Activated CD4-positive, alpha-beta T cell treated with anti-CD3 and anti-CD28 coated beads, Interleukin-2, Interleukin-4, amounts not matched to agents 100 ng/mL and 50 ng/mL, durations not matched to agents 16 hours and 8 hours (primary cell): ENCODE results near the gene NUMBL.
"Not testable (repeated sequence)": the region's sequence is repeated elsewhere in the genome, so short reads cannot be mapped to it uniquely, and the experiment has no call there.

Experiments used
- DNase-seq: peaks from one replicate; pipeline ENCODE4 v3.0.0-alpha.2; 2020; ENCODE audit warnings: low spot score

NUMBL gene

DNA sequence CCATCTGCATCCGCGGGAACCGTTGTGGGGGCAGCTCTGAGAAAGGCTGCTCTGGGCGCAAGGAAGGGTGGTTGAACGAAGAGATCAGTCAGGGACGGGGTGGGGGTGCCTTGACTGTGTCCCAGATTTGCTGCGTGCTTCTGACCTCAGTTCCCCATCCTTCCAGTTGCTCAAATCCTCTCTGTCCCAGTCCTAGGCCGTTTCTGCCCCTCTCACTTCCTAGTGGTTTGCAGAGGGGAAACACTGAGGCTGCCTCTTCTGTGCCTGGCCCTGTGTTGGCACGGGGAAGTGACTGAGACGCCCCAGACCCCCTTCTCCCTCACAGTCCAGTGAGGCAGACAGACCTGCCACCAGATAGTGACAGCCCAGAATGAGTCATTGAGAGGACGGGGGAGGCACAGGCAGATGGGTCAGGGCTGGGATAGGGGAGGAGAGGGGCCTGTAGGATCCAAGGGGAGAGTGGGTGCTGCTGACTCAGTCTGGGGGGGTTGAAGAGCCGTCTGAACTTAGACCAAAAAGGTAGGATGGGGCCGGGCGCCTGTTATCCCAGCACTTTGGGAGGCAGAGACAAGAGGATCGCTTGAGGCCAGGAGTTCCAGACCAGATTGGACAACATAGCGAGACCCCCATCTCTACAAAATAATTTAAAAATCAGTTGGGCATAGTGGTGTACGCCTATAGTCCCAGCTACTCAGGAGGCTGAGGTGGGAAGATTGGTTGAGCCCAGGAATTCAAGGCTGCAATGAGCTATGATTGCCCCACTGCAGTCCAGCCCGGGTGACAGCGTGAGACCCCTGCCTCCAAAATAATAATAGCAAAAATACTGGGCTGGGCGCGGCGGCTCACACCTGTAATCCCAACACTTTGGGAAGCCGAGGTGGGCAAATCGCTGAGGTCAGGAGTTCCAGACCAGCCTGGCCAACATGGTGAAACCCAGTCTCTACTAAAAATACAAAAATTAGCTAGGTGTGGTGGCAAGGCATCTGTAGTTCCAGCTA, 26.5 kb downstream of the NUMBL start:
- no peak for DNase-seq

DNA sequence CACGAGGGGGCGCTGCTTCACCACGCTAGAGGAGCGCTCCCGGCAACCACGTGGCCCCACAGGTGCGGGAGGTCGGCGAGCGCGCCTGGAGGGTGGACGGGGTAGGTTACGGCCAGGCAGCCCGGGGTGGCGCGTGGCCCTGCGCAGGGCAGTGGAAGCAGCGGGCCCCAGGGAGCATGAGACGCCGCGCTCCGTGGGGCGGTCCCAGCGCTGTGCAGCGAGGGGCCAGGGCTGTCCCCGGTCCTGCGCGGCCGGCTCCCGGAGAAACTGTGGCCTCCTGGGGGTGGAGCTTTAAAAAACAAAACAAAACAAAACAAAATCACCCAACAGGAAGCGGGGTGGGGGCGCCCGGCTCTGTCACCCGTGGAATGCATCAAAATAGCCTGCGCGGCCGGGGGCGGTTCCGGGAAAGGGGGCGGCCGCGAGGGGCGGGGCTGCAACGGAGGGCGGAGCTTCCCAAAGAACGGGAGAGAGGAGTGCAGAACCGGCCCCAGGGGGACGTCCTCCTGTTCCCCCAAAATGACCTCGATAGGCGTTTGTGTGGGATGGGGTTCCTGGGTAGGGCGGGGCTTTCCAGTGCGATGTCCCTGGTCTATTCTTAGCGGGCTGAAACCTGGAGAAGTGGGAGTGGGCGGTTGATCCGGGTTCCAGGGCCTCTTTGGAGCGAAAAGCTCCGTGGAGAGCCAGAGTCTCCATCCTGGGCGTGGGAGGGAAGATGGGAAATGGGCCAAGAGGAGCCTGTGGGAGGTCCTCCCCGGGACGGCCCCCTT, 27.3 kb downstream of the NUMBL start:
- DNase-seq: peak; percentile 90

DNA sequence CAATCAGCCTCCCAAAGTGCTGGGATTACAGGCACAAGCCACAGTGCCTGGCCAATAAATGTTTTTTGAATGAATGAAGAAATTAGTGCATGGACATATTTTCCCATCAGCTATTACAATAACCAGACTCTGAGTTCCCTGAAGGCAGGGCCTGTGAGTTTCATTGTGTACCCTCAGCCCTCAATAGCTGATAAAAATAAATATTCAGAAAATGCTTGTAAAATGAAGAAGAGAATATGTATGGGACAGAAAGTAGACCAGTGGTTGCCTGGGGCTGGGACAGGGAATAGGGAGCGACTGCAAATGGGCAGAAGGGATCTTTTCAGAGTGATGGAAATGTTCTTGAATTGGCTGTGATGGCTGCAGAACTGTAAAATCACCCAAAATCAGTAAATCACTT, 28.8 kb downstream of the NUMBL start:
- no peak for DNase-seq

DNA sequence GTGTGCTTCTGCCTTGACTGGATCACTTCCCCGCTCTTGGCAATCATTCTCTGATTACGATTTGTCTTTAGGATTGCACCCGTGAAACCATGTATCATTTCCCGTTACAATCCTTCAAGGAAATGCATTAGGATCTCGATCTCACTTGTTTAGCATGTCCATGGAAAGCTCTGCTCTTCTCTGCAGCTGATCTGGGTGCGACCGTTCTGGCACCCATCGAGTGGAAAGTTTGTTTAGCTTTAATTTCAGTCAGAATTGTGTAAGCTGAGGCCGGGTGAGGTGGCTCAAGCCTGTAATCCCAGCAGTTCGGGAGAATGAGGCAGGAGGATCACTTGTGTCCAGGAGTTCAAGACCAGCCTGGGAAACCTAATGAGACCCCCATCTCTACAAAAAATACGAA, 30.9 kb downstream of the NUMBL start:
- no peak for DNase-seq

DNA sequence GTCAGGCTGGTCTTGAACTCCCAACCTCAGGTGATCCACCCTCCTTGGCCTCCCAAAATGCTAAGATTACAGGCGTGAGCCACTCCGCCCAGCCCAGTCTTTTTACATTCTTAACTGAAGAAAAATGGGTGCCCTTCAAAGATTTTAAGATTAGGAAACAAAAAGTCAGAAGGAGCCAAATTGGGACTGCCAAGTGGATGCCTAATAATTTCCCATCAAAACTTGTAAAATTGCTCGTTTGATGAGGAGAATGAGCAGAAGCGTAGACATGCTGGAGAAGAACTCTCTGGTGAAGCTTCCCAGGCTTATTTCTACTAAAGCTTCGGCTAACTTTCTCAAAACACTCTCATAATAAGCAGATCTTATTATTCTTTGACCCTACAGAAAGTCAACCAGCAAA, 31.3 kb downstream of the NUMBL start:
- no peak for DNase-seq

DNA sequence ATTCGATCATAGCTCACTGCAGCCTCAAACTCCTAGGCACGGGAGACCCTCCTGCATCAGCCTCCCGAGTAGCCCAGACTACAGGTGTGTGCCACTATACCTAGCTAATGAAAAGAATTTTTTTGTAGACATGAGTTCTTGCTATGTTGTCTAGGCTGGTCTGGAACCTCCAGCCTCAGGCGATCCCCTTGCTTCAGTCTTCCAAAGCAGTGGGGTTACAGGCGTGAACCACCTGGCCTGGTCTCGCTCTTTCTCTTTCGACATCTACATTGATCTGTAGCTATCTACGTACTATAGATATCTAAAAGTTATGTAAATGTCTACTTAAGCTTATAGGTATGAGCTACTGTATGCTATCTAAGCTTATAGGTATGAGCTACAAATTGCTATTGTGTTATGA, 32.4 kb downstream of the NUMBL start:
- no peak for DNase-seq

DNA sequence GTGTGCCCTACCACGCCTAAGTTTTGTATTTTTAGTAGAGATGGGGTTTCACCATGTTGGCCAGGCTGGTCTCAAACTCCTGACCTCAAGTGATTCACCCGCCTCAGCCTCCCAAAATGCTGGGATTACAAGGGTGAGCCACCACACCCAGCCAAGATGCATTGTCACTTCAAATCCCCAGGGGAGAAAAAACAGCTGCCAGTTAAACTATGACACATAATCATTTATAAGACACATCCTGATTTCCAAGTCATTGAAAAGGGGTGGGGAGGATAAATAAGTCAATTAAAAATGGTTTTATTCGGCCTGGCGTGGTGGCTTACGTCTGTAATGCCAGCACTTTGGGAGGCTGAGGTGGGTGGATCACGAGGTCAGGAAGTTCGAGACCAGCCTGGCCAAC, 34.8 kb downstream of the NUMBL start:
- not testable (repeated sequence) for DNase-seq

DNA sequence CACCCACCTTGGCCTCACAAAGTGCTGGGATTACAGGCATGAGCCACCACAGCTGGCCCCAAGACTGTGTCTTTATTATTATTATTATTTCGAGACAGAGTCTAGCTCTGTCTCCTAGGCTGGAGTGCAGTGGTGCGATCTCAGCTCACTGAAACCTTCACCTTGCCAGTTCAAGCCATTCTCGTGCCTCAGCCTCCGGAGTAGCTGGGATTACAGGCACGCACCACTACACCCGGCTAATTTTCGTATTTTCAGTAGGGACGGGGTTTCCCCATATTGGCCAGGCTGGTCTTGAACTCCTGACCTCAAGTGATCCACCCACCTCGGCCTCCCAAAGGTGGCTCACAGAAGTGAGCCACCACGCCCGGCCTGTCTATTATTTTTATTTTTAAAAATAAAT, 38.1 kb downstream of the NUMBL start:
- DNase-seq: not testable (repeated sequence)

DNA sequence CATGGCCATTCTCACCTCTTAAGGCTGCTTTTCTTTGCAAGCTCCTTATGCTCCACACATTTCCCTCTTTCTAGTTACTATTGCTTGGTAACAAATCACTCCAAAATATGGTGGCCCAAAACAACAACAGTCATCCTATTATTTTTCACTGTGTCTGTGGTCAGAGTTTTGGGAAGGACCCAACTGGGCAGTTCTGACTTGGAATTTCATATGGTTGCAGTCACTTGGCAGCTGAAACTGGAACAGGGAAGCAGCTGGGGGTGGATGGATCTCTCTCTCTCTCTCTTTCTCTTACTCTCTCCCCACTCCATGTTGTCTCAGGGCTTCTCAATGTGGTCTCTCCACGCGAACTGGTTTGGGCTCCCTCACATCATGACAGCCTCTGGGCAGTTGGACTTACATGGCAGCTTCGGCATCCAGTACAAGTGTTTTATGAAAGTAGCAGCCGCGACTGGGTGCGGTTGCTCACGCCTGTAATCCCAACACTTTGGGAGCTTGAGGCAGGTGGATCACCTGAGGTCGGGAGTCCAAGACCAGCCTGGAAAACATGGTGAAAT, 39.6 kb downstream of the NUMBL start:
- no peak for DNase-seq

DNA sequence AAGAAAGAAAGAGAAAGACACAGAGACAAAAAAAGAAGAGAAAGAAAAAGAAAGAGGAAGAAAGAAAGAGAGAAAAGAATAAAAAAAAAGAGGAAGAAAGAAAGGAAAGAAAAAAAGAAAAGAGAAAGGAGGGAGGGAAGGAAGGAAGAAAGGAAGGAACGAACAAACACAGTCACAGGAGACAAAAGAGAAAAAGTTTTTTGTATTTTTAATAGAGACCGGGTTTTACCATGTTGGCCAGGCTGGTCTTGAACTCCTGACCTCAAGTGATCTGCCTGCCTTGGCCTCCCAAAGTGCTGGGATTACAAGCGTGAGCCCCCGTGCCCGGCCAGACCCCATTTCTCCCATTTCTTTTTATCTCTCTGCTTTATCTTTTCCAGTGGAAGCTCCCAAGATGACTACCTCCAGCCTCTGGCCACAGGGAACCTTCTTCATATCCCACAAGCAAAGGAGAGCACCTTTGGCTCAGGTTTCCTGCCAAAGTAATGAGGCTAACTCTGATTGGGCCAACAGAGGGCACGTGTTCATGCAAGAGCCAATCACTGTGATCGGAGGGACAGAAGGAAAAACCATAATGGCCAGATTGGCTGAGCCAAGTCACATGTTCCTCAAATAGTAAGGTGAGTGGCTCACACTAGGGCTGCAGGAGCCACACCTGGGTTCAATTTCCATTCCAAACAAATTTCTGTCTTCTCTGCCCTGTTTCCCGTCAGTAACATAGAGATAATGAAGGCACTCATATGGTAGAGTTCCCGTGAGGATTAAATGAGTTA, 40.4 kb downstream of the NUMBL start:
- not testable (repeated sequence) for DNase-seq

DNA sequence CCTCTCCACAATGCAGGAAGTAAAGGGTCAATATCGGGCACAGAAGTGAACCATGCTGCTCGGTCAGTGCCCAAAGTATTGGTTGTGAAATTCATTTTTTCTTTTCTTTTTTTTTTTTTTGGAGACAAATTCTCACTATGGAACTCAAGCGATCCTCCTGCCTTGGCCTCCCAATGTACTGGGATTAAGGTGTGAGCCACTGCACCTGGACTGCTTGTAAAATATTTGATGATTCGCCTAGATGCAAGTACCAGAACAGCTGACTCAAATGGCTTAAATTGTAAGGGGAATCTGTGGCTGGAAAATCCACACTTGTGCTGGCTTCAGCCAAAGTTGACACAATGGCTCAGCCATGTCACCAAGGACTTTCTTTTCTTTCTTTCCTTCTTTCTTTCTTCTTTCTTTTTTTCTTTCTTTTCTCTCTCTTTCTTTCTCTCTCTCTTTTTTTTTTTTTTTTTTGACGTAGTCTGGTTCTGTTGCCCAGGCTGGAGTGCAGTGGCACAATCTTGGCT, 43.7 kb downstream of the NUMBL start:
- no peak for DNase-seq

DNA sequence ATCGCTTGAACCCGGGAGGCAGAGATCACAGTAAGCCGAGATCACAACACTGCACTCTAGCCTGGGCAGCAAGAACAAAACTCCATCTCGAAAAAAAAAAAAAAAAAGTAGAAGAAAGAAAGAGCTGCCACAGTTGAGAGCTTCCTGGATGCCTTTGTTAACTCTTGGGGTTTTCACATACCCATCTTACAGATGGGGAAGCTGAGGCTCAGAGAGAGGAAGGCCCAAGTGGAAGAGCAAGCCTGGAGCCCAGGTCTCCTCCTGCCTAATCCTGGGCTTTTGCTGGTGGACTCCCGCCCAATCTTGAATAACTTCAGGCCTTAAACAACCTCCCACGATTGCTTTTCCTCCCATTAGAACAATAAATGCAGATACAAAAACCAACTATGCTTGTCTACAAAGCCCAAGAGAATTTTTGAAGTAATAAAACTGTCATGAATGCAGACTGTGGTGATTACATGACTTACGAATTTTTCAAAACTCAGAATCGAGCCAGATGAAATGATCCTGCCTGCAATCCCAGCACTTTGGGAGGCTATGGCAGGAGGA, 47.6 kb downstream of the NUMBL start:
- no peak for DNase-seq

DNA sequence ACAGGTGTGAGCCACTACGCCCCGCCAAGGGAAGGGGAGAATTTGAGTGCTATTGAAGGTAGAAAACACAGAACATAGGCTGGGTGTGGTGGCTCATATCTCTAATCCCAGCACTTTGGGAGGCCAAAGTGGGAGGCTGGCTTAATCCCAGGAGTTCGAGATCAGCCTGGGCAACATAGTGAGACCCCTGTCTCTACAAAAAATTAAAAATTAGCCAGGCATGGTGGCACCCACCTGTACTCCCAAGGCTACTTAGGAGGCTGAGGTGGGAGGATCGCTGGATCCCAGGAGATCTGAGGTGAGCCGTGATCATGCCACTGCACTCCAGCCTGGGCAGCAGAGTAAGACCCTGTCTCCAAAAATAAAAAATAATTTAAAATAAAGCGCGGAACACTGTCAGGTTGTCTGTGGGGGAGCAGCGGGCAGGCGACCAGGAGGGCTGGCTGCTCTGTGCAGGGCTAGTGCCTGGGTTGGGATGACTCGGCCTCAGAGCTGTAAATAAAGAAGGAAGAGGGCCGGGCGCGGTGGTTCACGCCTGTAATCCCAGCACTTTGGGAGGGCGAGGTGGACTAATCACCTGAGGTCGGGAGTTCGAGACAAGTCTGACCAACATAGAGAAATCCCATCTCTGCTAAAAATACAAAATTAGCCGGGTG, 48.3 kb downstream of the NUMBL start:
- DNase-seq: no peak

DNA sequence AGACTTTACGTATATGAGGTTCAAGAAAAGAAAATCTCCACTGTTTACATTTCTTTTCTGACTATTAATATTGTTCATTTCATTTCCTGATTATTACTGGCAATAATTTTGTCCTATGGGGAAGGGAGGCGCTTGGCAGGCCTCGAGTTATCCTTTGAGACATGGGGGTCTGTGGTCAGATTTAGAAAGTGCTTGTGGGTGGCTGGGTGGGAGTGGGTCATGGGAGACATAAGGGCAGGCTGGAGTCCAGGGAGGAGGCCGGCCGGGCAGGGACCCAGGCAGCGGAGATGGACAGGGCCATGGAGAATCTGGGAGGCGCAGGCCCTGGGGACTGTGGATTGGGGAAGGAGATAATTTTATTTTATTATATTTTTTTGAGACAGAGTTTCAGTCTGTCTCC, 49.2 kb downstream of the NUMBL start:
- no peak for DNase-seq

DNA sequence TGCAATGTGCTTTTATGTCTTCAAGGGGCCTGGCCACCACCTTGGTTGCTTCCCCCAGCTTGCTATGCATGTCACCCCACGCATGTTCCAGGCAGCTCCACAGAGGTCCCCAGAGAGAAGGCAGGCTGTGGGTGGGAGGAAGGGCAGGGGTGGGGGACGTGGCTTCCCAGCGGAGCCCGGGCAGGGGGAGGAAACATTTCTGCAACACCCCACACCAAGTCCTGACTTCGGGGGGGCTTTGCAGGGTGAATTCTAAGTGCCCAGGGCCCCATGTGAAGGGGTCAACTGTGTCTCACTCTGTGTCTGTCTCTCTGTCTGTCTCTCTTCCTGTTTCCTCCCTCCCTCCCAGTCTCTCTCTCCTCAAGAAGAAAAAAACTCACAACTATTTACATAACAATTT, 49.7 kb downstream of the NUMBL start:
- no peak for DNase-seq

DNA sequence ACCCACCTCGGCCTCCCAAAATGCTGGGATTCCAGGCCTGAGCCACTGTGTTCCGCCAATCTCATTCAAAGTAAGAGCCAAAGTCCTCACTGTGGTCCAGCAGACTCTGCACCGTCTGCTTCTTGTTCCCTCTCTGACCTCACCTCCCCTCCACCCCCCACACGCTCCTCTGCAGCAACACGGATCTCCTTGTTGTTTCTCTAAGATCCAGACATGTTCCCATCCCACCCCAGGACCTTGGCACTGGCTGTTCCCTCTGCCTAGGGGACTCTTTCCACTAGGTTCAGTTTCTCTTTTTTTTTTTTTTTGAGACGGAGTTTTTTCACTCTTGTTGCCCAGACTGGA, 50.8 kb downstream of the NUMBL start:
- no peak for DNase-seq

DNA sequence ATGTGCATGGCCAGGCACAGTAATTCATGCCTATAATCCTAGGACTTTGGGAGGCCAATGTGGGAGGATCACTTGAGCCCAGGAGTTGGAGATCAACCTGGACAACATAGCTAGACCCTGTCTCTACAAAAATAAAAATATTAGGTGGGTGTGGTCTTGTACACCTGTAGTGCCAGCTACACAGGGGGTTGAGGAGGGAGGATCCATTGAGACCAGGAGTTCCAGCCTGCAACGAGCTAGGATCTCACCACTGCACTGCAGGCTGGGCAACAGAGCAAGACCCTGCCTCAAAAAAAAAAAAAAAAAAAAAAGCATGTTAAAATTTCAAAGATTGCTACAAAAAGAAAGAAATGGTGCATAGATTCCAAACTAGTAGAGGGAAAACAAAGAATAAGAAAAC, 52.1 kb downstream of the NUMBL start:
- DNase-seq: no peak

DNA sequence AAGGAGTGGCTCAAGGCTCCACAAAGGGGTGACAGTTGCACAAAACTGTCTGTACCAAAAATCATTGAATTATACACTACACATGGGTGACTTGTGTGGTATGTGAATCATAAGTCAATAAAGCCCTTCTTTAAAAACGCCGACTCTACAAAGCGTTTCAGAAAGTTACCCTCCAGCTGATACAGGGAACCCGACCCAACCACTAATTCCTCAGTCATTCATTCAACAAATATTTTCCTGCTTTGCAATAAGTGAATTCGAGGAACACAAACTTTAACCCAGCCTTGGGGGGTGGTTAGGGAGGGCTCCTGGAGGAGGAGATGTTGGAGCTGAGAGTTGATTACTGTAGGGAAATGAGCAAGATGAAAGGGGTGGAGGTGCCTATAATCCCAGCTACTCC, 57.2 kb downstream of the NUMBL start:
- no peak for DNase-seq

DNA sequence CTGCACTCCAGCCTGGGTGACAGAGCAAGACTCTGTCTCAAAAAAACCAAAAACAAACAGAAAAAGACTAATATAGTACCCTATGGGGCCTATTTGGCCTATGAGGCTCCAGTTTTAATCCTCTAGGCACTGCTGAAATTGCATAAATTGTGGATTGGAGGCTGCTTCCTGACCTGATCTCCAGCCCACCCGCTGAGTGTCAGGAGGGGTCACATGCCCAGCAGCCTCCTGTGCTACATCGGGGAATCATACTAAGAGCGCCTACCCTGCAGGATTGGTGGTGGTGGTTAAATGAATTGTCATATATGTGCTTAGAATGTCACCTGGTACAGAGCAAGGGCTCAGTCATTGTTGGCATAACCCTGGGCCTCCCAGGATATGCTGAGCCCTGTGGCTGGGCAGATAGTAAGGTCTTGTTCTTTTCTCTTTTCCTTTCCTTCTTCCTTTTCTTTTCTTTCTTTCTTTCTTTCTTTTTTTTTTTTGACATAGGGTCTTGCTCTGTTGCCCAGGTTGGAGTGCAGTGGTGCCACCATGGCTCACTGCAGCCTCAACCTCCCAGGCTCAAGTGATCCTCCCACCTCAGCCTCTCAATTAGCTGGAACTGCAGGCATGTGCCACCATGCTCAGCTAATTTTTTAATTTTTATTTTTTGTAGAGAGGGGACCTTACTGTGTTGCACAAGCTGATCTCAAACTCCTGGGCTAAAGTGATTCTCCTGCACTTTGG, 58.0 kb downstream of the NUMBL start:
- no peak for DNase-seq

DNA sequence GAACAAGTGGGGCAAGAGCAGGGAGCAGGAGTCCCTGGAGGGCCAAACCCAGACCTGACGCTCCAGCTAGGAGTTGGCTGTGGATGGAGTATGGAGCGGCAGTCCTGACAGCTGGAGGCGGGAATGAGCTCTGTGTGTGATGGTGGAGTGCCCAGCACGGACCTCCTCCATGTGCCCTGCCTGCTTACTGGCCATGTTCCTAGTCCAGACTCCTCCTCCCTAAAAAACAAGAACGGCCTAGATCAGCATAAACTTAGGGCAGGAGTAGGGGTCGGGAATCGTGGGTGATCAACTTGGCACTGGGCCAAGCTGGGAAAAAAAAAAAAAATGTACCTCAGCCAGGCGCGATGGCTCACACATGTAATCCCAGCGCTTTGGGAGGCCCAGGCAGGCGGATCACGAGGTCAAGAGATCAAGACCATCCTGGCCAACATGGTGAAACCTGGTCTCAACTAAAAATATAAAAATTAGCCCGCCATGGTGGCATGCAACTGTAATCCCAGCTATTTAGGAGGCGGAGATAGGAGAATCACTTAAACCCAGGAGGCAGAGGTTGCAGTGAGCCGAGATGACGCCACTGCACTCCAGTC, 59.8 kb downstream of the NUMBL start:
- DNase-seq: no peak
